MG63 (cell line): ENCODE measurements around the gene CEP97. TPM values are rescaled to one million over a fixed set of nuclear protein-coding genes. Genes with fewer than 3 reads are reported as not detected.
A peak's percentile ranks its signal among the peaks of the same experiment; 100 is the strongest.
"Not testable (repeated sequence)": the region's sequence is repeated elsewhere in the genome, so short reads cannot be mapped to it uniquely, and the experiment has no call there.

Experiments used
- DNase-seq: peaks from one replicate; pipeline ENCODE4 v3.0.0-alpha.2; 2020
- H3K27me3 ChIP-seq: fragments of 250-450 bp; sonication (Bioruptor Pico); 2 replicates; pipeline ENCODE4 v1.5.1; 2020; ENCODE audit warnings: mild to moderate bottlenecking, moderate library complexity
- H3K36me3 ChIP-seq: fragments of 250-450 bp; sonication (Bioruptor Pico); 2 replicates; pipeline ENCODE4 v1.5.1; 2020; ENCODE audit warnings: mild to moderate bottlenecking, moderate library complexity
- H3K4me3 ChIP-seq: fragments of 250-450 bp; sonication (Bioruptor Pico); 2 replicates; pipeline ENCODE4 v1.5.1; 2020; ENCODE audit warnings: mild to moderate bottlenecking, moderate library complexity
- H3K9me3 ChIP-seq: fragments of 250-450 bp; sonication (Bioruptor Pico); 2 replicates; pipeline ENCODE4 v1.5.1; 2020; ENCODE audit warnings: mild to moderate bottlenecking, moderate library complexity
- total RNA-seq: library from RNA; depleted of rRNA; stranded (reverse); fragments of >200 nt; shearing (Covaris generic); gene quantifications from 2 replicates; pipeline ENCODE4 v1.2.3, GENCODE V29; 2014; ENCODE audit warnings: low replicate concordance

The CEP97 gene
- total RNA-seq, 1 experiment from 2014 or later = 9.7 TPM

DNA sequence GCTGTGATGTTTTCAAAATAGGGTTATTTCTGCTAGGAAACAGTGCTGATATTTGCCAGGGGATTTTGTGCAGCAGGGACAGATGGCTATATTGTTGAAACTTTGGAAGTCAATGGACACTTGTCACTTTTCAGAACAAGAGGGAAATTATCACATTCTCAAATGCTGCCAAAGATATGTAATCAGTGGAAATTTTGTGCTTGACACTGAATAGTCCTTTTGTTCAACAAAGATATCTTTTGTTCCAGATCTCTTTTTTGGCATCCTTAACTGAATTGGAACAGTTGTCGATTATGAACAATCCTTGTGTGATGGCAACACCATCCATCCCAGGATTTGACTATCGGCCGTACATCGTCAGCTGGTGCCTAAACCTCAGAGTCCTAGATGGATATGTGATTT is 7.8 kb downstream of the CEP97 start:
- Histone ChIP-seq H3K4me3 (no peak overlapping the region), H3K27me3 (no peaks in the 10 kb centered on the region), H3K9me3 (peaks cover 14% of the 10 kb centered on the region), H3K36me3 (peaks cover 82% of the 10 kb centered on the region)
- DNase-seq = no peak

- no peak for DNase-seq
- Histone ChIP-seq H3K27me3 (no peaks in the 10 kb centered on the region), H3K36me3 (peaks cover 87% of the 10 kb centered on the region), H3K4me3 (no peak overlapping the region), H3K9me3 (peaks cover 23% of the 10 kb centered on the region)
Measured at GRCh38 chr3:101735833-101736232, 11.4 kb downstream of the CEP97 start.

- Histone ChIP-seq H3K9me3 (peaks cover 17% of the 10 kb centered on the region), H3K36me3 (peaks cover 43% of the 10 kb centered on the region)
- H3K27me3 ChIP-seq, DNase-seq, H3K4me3 ChIP-seq: not testable (repeated sequence)
Measured at GRCh38 chr3:101741914-101742313, 17.5 kb downstream of the CEP97 start.

DNA sequence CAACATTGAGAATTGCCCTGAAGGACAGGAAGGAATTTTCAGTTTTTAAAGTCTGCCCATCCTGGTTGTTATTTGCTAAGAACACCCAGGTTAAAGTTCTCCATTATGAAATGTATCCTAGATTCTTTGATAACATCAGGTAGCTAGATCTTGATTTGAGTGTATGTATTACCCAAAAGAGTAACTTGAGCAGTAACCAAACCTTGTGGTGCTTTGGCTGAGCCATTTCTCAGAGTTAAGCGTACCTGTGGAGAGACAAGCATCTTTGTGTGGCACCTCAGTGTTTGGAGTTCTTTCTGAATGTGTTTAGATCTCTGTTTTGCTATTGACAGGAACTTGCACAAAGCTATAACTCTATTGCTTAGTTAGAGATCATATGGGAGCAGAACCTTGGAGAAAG is 20.4 kb downstream of the CEP97 start:
- peaks cover 5% of the 10 kb centered on the region for H3K9me3 ChIP-seq
- H3K4me3 ChIP-seq = no peak overlapping the region

DNA sequence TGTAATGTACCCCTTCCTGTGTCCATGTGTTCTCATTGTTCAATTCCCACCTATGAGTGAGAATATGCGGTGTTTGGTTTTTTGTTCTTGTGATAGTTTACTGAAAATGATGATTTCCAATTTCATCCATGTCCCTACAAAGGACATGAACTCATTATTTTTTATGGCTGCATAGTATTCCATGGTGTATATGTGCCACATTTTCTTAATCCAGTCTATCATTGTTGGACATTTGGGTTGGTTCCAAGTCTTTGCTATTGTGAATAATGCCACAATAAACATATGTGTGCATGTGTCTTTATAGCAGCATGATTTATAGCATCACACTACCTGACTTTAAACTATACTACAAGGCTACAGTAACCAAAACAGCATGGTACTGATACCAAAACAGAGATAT is 21.5 kb downstream of the CEP97 start:
- H3K4me3 ChIP-seq = not testable (repeated sequence)

More for the DNA sequence above, 20.4 kb downstream of the CEP97 start:
- no peak for DNase-seq
- Histone ChIP-seq H3K27me3 (no peaks in the 10 kb centered on the region), H3K36me3 (peaks cover 25% of the 10 kb centered on the region)

GRCh38 chr3:101753386-101754113 is 29.1 kb downstream of the CEP97 start:
- not testable (repeated sequence) for H3K4me3 ChIP-seq, DNase-seq
- H3K36me3 ChIP-seq = peaks cover 44% of the 10 kb centered on the region

More for the DNA sequence above, 21.5 kb downstream of the CEP97 start:
- H3K27me3 ChIP-seq, DNase-seq, H3K9me3 ChIP-seq: not testable (repeated sequence)
- H3K36me3 ChIP-seq = peaks cover 19% of the 10 kb centered on the region

DNA sequence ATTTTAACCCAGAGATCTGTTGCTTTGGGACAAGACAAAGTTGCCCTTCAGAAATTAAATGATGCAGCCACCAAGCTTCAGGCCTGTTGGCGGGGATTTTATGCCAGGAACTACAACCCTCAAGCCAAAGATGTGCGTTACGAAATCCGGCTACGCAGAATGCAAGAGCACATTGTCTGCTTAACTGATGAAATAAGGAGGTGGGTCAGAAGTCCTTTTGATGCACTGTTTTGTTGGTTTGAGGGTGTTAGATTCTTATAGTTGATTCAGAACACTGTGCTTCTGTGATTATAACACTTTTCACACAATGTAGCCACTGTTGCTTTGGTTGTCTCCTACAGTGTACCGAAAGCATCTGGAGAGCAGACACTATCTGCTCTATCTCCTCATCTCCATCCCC is 33.8 kb downstream of the CEP97 start:
- DNase-seq = no peak
- H3K4me3 ChIP-seq = no peak overlapping the region
- H3K27me3 ChIP-seq = no peaks in the 10 kb centered on the region
- H3K9me3 ChIP-seq = no peaks in the 10 kb centered on the region
- peaks cover 48% of the 10 kb centered on the region for H3K36me3 ChIP-seq

More at GRCh38 chr3:101753386-101754113, 29.1 kb downstream of the CEP97 start:
- not testable (repeated sequence) for H3K27me3 ChIP-seq, H3K9me3 ChIP-seq

DNA sequence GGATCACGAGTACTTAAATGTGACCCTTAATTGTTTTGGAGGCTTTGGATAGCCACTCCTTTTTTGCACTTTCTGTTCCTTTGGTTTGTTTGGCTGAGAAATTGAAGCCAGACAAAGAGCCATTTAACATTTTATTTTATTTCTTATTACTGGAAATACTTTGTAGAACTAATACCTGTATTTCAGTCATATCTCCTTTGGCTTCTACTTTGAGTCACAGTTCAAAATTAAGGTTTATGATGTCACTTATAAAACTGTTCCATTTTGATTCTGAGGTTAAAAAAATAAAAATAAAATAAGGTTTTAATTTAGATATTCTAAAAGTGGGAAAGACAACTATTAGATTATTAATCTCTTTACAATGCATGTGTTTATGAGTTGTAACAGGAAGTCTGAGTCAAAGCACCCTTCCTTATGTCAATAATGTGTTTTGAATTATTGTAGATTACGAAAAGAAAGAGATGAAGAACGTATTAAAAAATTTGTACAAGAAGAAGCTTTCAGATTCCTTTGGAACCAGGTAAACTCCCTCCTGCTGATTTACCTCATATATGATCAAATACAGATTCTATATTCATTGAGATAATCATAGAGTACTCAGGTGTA is 37.7 kb downstream of the CEP97 start:
- H3K4me3 ChIP-seq = no peak overlapping the region
- DNase-seq = no peak
- no peaks in the 10 kb centered on the region for H3K27me3 ChIP-seq
- H3K36me3 ChIP-seq = peaks cover 31% of the 10 kb centered on the region
- no peaks in the 10 kb centered on the region for H3K9me3 ChIP-seq

- not testable (repeated sequence) for H3K4me3 ChIP-seq, H3K9me3 ChIP-seq, H3K36me3 ChIP-seq, H3K27me3 ChIP-seq, DNase-seq
Measured at GRCh38 chr3:101777745-101778281, 53.4 kb downstream of the CEP97 start.

GRCh38 chr3:101778385-101779046 is 54.1 kb downstream of the CEP97 start:
- H3K9me3 ChIP-seq = no peaks in the 10 kb centered on the region
- no peaks in the 10 kb centered on the region for H3K36me3 ChIP-seq
- peak overlapping the region; percentile 82 for H3K4me3 ChIP-seq
- no peaks in the 10 kb centered on the region for H3K27me3 ChIP-seq
- no peak for DNase-seq

GRCh38 chr3:101779047-101779821 is 54.8 kb downstream of the CEP97 start, which contains the start of gene NXPE3:
TSS of gene NXPE3 (plus strand) at chr3:101779211. CDS start at chr3:101785597, 6,386 bp downstream.
- DNase-seq = peak; percentile 91
- peak within 1 kb of the TSS; percentile 82 for H3K4me3 ChIP-seq
- no peaks in the 10 kb centered on the region for H3K27me3 ChIP-seq
- H3K36me3 ChIP-seq = no peaks in the 10 kb centered on the region
- H3K9me3 ChIP-seq = no peaks in the 10 kb centered on the region

GRCh38 chr3:101779822-101780381 is 55.5 kb downstream of the CEP97 start:
- Histone ChIP-seq H3K36me3 (no peaks in the 10 kb centered on the region), H3K9me3 (no peaks in the 10 kb centered on the region), H3K27me3 (no peaks in the 10 kb centered on the region), H3K4me3 (peak overlapping the region; percentile 82)
- DNase-seq = no peak

DNA sequence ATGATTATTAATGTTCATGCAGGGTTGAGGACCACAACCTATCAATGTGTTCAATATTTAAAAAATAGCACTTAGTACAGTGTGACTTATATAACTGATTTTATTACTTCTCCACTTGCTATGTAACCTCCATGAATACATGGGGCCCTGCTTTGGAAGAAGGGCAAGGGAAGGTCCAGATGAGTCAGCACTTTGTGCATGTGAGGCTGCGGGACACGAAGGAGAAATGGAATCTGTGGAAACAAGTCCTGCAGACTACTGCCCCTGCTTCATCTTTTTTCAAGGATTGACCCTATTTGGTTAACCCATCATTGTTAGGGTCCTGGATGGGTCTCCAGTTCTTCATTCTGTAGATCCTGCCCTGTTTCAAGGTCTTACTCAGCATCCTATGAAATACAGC is 56.2 kb downstream of the CEP97 start:
- peak; percentile 18 for DNase-seq
- no peaks in the 10 kb centered on the region for H3K27me3 ChIP-seq
- H3K36me3 ChIP-seq = no peaks in the 10 kb centered on the region
- no peaks in the 10 kb centered on the region for H3K9me3 ChIP-seq
- no peak overlapping the region for H3K4me3 ChIP-seq

- H3K9me3 ChIP-seq = no peaks in the 10 kb centered on the region
- no peak for DNase-seq
- H3K4me3 ChIP-seq = no peak overlapping the region
- H3K36me3 ChIP-seq = 0 out of 2 replicates have a peak, but pooled peaks cover 1% of the 10 kb centered on the region
- H3K27me3 ChIP-seq = no peaks in the 10 kb centered on the region
Measured at GRCh38 chr3:101781166-101781565, 56.8 kb downstream of the CEP97 start.

DNA sequence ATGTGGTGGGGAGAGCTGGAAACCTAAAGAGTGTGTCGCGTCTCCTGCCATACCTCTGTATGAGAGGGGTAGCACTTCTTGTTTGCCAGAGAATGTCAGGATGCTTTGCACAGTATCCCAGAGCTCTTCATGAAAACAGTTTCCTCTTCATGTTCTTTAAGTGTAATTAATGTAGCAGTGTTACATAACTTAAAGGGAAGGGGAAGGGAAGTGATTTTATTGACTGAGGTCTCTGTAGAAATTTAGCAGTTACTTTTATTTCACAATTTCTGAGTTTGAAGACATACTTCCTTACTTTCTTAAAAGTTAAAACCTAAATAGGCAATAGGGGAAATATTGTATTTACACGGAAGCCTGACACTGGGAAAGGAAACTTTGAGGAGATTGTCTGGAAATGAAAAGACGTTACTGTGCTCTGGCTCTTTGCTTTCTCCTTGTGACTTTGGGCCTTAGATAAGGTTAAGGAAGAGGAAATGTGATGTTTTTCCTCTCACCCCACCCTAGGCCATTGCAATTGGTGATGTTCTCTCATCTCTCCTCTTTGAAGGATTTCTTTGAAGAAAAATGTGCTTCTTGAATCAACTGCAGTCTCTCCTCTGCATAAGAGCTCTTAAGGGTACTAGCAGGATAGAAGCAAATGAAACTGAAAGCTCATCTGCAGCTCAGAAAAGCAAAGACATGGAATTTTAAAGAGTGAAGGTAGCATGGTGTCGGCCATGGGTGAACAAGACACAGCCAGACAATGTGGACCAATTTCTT is 60.6 kb downstream of the CEP97 start:
- peaks cover 15% of the 10 kb centered on the region for H3K36me3 ChIP-seq

GRCh38 chr3:101791778-101792177 is 67.4 kb downstream of the CEP97 start:
- DNase-seq = no peak
- H3K4me3 ChIP-seq = no peak overlapping the region
- H3K36me3 ChIP-seq = peaks cover 19% of the 10 kb centered on the region
- no peaks in the 10 kb centered on the region for H3K27me3 ChIP-seq
- no peaks in the 10 kb centered on the region; the same call in 1 of the 2 replicates for H3K9me3 ChIP-seq

More for the DNA sequence above, 60.6 kb downstream of the CEP97 start:
- Histone ChIP-seq H3K4me3 (no peak overlapping the region), H3K27me3 (no peaks in the 10 kb centered on the region), H3K9me3 (no peaks in the 10 kb centered on the region)
- no peak for DNase-seq
